Stomach (tissue), 4 donors: ENCODE data around the gene C20orf204.

ENCODE experiments used
- EP300 ChIP-seq: sonication (generic); formaldehyde crosslinking; IDR thresholded peaks from one replicate; pipeline ENCODE4 v1.6.1; 2017; ENCODE audit warnings: antibody characterized with exemption
- POLR2A ChIP-seq, 4 donors: fragments of 450-650 bp; IDR thresholded peaks; one replicate each; pipeline ENCODE4 v1.6.1; 2016; ENCODE audit warnings: antibody characterized with exemption in 4 of 4, control low read depth in 2 of 4, mild to moderate bottlenecking in 1 of 4, moderate library complexity in 1 of 4
- TF ChIP-seq, protein P1 (sequence below), 7 experiments: fragments of 450-650 bp in 4 of 7; fragments of 200-600 bp in 3 of 7; sonication (generic) in 3 of 7; IDR thresholded peaks; one replicate each; pipeline ENCODE4 v1.5.1; 2016 to 2019; ENCODE audit warnings: antibody characterized with exemption in 7 of 7, control low read depth in 2 of 7, mild to moderate bottlenecking in 1 of 7

- TF ChIP-seq POLR2A (IDR thresholded peaks at IDR 0.05): no peak
- TF ChIP-seq, protein P1, sequence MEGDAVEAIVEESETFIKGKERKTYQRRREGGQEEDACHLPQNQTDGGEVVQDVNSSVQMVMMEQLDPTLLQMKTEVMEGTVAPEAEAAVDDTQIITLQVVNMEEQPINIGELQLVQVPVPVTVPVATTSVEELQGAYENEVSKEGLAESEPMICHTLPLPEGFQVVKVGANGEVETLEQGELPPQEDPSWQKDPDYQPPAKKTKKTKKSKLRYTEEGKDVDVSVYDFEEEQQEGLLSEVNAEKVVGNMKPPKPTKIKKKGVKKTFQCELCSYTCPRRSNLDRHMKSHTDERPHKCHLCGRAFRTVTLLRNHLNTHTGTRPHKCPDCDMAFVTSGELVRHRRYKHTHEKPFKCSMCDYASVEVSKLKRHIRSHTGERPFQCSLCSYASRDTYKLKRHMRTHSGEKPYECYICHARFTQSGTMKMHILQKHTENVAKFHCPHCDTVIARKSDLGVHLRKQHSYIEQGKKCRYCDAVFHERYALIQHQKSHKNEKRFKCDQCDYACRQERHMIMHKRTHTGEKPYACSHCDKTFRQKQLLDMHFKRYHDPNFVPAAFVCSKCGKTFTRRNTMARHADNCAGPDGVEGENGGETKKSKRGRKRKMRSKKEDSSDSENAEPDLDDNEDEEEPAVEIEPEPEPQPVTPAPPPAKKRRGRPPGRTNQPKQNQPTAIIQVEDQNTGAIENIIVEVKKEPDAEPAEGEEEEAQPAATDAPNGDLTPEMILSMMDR (IDR thresholded peaks at IDR 0.05): no peak
- no peak for TF ChIP-seq EP300
Measured at GRCh38 chr20:64052987-64053840, 17.2 kb downstream of the C20orf204 start.
